HG03442 (cell line): ENCODE measurements around the gene SSC5D.

Experiments used
- ATAC-seq: cut with Tn5 transposase; IDR thresholded peaks from one replicate; pipeline ENCODE4 v1.9.1; 2021; ENCODE audit warnings: mild to moderate bottlenecking, moderate library complexity; ENCODE audit not compliant: unreplicated experiment

Gene SSC5D

DNA sequence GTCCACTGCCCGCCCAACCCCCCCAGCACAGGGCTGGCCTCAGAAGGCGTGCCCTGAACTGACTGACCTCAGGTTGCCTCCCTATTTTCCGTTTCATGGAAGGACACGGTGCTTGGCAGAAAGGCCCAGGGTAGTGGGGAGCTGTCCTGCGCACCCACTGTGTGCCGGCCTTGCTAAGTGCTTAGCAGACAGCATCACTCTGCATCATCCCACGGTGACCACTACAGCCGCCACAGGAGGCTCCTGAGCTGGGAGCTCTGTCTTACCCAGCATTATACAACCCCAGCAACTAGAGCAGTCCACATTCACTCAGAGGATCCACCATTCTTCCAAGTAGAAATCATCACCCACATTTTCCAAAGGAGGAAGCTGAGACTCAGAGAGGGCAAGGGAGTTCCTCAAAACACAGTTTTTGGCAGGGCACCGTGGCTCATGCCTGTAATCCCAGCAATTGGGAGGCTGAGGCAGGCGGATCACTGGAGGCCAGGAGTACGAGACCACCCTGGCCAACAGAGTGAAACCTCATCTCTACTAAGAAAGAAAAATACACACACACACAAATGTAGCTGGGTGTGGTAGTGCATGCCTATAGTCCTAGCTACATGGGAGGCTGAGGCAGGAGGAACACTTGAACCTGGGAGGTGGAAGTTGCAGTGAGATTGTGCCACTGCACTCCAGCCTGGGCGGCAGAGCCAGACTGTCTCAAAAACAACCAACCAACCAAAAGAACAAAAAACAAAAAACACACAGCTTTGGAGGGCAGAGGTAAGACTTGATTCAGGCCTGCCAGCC is 47.1 kb downstream of the SSC5D start:
- no peak for ATAC-seq

DNA sequence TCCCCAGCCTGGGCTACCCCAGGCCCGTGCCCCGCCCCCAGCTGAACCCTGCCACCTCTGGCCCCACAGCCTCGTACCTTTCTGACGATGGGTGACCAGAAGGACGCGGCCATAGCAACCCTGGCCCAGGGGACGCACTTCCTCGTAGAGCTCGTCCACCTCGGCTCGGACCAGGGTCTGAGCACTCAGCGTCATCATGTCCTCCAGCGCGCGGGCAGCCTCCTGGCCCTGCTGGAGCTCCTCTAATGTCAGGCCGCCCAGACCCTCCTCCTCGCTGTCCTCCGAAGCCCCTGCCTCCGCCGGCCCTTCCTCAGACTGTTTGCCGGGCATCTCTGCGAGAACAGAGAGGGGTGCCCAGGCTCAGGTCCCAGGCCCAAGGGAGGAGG is 47.7 kb downstream of the SSC5D start:
- ATAC-seq = no peak

DNA sequence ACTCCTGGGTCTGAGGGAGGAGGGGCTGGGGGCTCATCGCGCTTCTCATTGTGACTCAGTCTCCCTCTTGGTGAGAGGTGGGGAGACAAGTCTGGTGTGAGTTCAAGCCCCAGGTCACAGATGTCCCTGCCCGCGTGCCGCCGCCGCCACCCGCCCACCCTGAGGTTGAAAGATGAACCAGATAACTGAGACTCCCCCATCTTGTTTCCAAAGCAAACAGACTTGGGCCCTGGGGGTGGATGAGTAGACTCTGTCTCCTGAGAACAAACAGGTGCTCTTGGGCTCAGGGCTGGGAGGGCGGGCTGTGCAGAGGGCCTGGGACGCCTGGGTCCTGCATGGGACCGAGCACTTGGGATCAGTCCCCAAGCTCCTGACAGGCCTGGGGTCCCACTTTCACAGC is 48.1 kb downstream of the SSC5D start:
- ATAC-seq = no peak

DNA sequence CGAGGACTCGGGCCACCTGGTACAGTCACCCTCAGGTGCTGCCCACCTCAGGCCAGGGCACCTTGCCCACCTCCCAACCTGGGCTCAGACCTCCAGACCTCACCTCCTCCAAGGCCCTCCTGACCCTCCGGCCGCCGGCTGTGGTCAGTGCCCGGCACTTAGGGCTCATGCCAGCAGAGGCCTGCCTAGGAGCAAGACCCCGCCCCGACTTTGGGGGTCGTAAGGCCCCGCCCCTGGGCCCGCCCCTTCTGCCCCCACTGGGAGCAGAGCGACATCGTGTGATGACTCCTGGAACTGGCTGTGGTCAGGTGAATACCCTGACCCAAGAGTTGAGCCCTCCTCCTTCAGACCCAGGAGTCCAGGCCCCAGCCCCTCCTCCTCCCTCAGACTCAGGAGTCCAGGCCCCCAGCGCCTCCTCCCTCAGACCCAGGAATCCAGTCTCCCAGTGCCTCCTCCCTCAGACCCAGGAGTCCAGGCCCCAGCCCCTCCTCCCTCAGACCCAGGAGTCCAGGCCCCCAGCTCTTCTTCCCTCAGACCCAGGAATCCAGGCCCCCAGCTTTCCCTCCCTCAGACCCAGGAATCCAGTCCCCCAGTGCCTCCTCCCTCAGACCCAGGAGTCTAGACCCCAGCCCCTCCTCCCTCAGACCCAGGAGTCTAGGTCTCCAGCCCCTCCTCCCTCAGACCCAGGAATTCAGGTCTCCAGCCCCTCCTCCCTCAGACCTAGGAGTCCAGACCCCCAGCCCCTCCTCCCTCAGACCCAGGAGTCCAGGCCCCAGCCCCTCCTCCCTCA is 48.9 kb downstream of the SSC5D start, which contains the start of gene SBK2:
SBK2 (minus strand) TSS at position 183 of the 790 bp plus-strand sequence. CDS start 839 bp downstream, outside the sequence.
- ATAC-seq = no peak

DNA sequence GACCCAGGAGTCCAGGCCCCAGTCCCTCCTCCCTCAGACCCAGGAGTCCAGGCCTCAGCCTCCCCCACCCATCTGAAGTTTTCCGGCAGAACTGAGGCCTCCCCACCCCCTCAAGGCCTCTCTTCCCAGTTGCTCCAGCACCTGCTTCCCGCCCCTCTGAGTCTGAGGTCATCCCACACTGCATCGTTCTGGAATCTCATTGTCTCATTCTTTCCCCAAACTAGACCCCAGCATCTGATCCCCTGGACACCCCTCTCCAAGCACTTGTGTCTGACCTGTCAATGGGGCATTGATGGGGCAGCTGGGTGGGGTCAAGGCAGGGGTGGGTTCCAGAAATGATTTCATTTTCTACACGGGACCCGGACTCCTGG is 49.5 kb downstream of the SSC5D start:
- no peak for ATAC-seq

DNA sequence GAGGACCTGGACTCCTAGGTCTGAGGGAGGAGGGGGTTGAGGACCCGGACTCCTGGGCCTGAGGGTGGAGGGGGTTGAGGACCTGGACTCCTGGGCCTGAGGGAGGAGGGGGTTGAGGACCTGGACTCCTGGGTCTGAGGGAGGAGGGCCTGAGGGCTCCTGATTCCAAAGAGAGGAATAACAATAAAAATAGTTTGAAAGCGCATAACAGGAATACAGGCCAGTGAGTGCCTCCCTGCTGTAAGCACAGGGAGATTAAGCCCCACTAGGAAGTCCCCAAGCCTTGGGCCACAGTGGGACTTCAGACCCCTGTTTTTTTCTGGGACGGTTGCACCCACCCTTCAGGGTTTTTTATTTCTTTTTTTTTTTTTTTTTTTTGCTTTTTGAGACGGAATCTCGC is 49.9 kb downstream of the SSC5D start:
- ATAC-seq = no peak

DNA sequence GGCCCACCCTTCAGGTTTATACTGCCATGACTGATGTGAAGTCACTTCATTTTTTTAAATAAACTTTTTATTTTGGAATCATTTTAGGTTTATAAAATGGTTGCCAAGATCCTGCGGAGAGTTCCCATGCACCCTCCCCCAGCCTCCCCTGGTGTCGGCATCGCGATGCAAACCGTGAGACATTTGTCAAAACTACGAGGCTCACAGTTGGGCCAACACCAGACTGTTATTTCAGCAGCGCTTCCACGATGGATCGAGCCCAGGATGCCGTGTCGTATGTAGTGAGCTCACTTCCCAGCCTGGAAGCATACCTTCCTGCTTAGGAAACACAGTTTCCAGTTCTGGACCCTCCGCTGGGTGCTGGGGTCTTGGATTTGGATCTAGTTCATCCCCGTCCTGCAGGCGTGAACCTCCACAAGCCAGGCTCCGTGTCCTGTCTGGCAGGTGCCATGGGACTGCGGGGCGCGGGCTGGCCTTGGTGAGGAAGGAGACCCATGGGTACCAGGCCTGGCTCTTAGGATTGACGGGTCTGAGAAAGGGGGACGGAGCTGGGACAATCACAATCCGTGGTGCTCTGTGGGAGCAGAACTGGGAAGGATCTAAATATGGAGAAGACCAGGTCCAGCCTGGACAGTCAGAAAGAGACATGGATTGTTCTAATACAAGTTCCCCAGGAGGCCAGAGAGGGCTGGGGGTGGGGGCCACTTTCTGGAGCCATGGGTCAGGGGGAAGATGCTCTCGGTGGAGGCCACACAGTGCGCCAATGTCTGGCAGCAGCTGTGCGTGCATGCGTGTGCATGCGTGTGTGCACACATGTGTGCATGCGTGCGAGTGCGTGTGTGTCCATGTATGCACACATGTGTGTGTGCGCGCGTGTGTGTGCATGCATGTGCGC is 51.1 kb downstream of the SSC5D start:
- ATAC-seq = no peak

DNA sequence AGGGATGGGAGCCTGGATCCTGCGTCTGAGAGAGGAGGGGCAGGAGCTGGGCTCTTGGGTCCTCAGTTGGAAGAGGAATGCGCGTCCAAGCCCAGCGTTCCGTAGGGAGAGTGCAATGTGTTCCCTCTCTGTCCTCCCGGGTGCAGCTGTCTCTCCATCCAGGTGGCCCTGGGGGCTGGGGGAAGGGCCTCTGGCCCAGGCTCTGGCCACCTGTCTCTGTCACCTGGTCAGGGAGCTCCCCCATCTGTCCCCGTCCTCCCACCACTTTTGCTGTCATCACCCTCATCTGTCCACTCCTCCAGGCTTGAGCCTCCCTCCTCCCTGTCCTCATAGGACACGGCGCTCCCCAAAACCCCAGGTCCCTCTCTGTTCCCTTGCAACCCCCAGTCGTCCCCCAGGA is 52.4 kb downstream of the SSC5D start:
- no peak for ATAC-seq

DNA sequence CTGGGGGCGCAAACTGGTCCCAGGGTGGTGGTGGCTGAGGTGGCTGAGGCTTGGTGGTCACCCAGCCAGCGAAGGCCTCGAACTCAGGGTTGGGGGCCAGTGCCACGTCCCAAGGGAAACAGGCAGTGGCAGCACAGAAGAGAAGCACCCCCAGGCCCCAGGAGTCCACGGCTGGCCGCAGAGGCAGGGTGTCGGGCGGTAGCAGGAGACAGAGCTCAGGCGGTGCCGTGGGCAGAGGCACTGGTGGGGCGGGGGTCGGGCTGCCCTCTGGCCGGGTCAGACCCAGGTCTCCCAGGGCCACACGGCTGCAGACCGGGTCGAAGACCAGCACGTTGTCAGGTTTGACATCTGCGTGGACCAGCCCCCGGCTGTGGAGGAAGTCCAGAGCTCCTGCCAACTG is 52.9 kb downstream of the SSC5D start:
- ATAC-seq = no peak

DNA sequence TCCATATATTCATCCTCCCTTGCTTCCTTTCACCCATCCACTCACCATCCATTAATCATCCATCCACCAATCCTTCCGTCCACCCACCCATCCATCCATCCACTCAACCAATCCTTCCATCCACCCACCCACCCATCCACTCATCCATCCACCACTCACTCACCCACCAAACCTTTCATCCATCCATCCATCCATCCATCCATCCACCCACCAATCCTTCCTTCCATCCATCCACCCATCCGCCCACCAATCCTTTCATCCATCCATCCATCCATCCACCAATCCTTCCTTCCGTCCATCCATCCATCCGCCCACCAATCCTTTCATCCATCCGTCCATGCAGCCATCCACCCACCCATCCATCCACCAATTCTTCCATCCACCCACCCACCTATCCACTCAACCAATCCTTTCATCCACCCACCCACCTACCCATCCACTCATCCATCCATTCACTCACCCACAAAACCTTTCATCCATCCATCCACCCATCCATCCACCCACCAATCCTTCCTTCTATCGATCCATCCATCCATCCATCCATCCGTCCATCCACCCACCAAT is 54.1 kb downstream of the SSC5D start:
- no peak for ATAC-seq

DNA sequence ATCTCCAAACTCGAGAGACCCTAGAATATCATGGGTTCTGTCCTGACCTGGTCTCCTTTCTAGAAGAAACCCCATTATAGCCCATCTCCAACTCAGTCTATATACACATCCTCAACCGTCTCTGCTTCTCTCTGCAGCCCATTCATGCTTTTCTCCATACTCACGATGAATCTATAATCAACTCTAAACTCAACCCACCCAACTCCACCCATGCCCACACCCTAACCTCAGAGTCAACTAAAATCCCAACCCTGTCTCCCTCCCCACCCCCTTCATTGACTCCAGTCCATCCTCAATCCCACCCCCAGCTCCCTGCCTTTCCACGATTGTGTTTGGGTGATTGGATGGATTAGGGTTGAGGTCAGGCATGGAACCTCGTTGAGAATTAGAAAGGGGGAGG is 55.3 kb downstream of the SSC5D start:
- ATAC-seq = no peak

DNA sequence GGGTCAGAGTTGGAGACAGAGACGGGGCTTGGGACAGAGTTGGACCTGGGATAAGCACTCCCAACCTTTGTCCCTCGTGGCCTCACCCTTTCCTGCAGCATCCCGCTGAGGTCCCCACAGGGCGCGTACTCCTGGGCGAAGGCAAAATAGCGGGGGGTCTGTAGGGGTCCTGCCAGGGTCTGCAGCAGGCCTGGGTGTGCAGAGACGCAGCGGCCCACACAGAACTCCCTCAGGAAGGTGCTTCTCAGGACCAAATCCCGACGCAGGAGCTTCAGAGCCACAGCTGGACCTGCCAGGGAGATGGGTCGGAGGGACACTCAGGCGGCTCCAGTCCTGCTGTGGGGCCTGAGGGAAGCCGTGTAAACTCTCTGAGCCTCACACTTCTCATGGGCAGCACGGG is 55.8 kb downstream of the SSC5D start:
- no peak for ATAC-seq

DNA sequence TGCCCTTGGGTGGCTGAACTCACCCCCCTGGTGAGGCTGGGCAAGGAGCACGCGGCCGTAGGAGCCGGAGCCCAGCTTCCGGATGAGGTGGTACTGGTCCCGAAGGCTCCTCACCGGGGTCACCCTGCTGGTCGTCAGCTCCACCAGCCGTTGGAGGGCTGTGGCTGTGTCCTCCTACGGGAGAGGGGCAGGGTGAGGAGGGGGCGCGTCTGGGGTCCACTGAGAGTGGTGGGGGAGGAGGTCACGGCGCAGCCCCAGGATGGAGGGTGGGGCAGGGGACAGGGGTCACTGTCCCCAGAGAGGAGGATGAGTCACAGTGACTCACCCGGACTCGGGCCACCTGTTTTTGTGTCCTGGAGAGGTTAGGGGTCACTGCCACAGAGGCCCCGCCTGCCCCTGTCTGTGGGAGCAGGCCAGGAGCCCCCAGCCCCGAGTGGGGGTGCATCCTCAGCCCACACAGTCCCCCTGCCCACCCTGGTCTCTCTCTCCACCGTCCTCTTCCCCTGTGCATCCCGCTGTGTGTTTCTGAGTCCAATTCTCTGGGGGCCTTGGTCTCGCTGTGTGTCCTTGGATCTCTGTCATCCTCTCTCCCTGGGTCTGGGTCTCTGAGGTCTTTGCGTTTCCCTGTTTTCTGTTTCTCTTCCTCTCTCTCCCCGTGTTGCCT is 56.7 kb downstream of the SSC5D start:
- no peak for ATAC-seq

DNA sequence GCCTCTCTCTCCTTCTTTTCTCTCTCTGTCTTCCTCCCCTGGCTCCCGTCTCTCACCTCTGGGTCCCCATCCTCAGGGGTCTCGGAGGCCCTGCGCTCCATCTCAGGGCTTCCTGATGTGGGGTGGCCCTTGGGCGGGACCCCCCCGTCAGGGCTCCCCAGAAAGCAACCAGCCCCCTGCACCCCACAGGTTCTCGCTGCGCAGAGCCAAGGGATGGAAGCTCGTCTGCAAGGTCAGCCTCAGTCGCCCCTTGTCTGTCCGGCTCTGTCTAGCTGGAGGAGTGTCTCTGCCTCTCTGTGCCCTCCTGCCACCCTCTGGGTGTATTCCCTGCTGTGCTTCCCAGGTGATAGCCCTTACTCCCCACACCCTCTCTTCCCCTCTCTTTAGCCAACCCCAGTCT is 57.2 kb downstream of the SSC5D start, which contains the start of gene SBK3:
SBK3 (minus strand) TSS at position 101 of the 400 bp plus-strand sequence; CDS start at position 101, 0 bp downstream.
- ATAC-seq = no peak

DNA sequence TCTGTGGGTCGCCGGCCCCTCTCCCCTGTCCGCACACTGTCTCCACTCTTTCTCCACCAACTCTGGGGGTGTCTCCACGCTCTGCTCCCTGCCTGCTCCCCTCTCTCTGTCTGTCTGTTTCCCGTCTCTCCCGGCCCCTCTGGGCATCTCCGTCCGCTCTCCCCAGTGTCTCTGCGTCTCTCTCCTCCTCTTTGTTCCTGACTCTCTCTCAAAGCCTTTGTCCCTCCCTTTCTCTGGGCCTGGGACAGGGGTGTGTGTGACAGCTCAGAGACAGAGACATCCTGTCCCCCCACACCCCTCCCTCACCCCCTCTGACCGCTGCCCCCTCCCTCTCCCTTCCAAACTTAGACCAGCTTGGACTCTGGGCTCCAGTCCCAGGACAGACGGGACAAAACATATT is 57.8 kb downstream of the SSC5D start:
- ATAC-seq = no peak

DNA sequence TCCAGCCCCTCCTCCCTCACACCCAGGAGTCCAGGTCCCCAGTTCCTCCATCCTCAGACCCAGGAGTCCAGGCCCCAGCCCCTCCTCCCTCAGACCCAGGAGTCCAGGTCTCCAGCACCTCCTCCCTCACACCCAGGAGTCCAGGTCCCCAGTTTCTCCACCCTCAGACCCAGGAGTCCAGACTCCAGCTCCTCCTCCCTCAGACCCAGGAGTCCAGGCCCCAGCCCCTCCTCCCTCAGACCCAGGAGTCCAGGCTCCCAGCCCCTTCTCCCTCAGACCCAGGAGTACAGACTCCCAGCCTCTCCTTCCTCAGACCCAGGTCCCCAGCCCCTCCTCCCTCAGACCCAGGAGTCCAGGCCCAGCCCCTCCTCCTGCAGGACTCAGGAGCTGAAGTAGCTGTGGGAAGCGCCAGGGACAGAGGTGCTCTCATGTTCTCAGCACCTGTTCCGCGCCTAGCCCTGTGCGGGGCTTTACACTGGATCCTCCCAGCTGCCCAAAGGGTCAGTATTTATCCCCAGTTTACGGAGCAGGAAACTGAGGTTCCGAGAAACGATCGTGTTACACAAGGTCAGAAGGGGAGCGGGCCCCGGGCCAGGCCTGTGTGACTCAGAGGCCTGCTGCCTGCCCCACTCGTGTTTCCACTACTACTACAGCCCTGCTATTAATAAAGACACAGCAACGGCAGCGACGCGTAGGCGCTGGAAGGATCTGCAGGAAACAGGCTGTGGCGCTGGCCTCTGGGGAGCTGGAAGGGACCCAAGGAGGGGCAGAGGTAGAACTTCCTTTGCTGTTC is 58.8 kb downstream of the SSC5D start:
- no peak for ATAC-seq

DNA sequence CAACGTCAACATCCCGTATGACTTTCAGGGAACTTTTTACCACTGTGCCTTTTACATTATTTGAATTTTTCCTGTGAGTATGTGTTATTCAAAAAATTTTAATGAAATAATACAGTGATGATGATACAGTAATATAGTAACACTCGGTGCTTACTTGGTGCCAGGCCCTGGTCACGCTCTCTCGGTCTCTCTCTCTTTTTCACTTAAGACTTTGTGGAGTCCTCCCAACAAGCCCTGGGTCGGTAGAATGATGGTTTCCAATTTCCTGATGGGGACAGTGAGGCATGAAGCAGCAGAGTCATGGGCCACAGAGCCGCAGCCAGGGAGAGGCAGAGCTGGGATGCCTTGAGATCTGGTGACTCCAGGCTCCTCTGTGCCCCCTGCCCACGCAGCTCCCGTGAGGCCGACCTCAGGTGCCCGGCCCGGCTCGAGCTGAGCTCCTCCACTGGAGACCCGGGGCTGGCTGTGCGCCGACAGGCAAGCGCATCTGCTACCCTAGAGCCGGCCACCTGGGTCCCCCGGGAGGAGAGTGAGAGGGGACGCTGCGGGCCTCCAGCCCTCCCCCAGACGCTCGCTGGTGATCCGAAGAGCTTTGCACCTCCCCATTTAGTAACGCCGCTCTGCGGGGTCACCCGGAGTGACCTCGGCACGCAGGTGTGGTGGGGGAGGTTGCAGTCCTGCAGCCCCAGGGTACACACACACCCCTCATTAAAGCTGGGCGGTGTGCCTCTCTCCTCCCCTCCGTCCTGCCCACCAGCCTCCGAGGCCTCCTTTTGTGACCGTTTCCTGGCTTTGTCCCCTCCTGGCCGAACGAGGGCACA is 61.5 kb downstream of the SSC5D start:
- ATAC-seq = no peak

DNA sequence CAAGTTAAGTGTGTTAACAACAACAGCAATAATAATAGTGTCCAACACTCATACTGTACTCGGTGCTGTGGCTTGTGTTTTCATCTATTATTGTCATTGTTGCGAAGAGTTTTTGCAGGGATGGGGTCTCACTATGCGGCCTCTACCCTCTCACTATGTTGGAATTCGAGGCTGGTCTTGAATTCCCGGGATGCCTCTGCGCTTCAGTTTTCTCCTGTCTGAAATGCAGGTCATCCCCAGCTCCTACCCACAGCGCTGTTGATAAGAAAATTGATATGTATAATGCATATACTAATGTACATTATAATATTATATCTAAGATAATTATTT is 62.0 kb downstream of the SSC5D start:
- ATAC-seq = no peak

DNA sequence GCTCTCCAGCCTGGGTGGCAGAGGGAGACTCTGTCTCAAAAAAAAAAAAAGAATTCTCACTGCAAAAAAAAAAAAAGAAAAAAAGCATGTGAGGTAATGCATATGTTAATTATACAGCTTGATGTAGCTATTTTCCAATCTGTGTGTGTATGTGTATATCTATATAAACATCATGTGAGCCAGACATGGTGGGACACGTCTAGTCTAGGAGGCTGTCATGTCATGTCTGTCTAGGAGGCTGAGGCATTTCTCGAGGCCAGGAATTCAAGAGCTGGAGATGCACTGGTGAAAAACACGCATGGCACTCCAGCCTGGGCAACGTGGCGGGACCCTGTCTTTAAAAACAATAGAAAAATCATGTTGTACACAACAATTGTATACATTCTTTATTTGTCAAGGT is 64.0 kb downstream of the SSC5D start:
- no peak for ATAC-seq
